ENCODE results near the gene EMB. TPM values are rescaled to one million over a fixed set of nuclear protein-coding genes. Genes with fewer than 3 reads are reported as not detected.

EMB gene
- total and polyA plus RNA-seq, 2 of the 4 experiments (the other 2 are of a cell fraction): 1.2 to 1.4 TPM

DNA sequence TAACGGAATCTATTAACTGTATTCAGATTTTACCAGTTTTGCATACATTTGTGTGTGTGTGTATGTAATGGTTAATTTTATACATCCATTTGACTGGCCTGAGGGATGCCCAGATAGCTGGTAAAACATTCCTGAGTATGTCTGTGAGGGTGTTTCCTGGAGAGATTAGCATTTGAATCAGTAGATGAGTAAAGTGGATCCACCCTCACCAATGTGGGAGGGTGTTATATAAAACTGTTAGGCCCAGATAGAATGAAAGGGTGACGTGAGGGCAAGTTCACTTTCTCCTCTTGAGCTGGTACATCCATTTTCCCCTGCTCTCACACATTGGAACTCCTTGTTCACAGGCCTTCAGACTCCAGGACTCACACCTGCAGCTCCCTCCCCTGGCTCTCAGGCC, 88.7 kb downstream of the EMB start:
- CTCF ChIA-PET: no interaction called here

More for the DNA sequence above, 88.7 kb downstream of the EMB start:
- H3K4me3 ChIP-seq (ENCODE audit: insufficient read depth, low read depth, low read length): no peak overlapping the region
- no peak overlapping the region for H2AK5ac ChIP-seq (ENCODE audit: low read depth, low read length)
- H3K9ac ChIP-seq (ENCODE audit: low read depth, low read length): no peak overlapping the region
- POLR2A ChIA-PET (ENCODE audit: unreplicated experiment): no interaction called here
- H3K14ac ChIP-seq (replicated peaks; ENCODE audit: low read depth, low read length): no peak overlapping the region
- no TSS peak for BruUV-seq (replicated peaks)
- no peak overlapping the region for H3K23ac ChIP-seq (ENCODE audit: low read depth, low read length)
- no peak overlapping the region for H2BK5ac ChIP-seq (ENCODE audit: low read depth, low read length, poor library complexity, severe bottlenecking)
- H2AFZ ChIP-seq (replicated peaks; ENCODE audit: low read length, poor library complexity): no peak overlapping the region
- H4K8ac ChIP-seq (ENCODE audit: low read depth in 2 of 2, low read length in 2 of 2): no peak overlapping the region
- no peak overlapping the region for H2BK20ac ChIP-seq (ENCODE audit: low read depth, low read length)
- intact Hi-C loops (cut with micrococcal nuclease): no loop called here
- H3K4ac ChIP-seq (ENCODE audit: low read depth, low read length): no peak overlapping the region
- H3K27me3 ChIP-seq (ENCODE audit: control insufficient read depth, insufficient read depth, low read length): no peaks in the 10 kb centered on the region
- H3K9me3 ChIP-seq (ENCODE audit: control insufficient read depth, insufficient read depth, low read length): peaks cover 4% of the 10 kb centered on the region; the same call in 1 of the 2 replicates
- no peak overlapping the region for H2AK9ac ChIP-seq (replicated peaks; ENCODE audit: low read depth, low read length, poor library complexity)
- H4K20me1 ChIP-seq (ENCODE audit: insufficient read depth, low read length): no peaks in the 10 kb centered on the region
- no peaks in the 10 kb centered on the region for H3K36me3 ChIP-seq (ENCODE audit: control insufficient read depth, insufficient read depth, low read length)
- no CpG with 5 or more reads among the region's 2 CpGs for WGBS, 2 experiments (ENCODE audit: extremely low coverage in 2 of 2, insufficient read length in 1 of 2)
- no peak for ATAC-seq (ENCODE audit: low read depth)
- H3K9me1 ChIP-seq (ENCODE audit: insufficient read depth, low read length): no peaks in the 10 kb centered on the region
- H2BK120ac ChIP-seq (ENCODE audit: low read depth, low read length): no peak overlapping the region
- H3K56ac ChIP-seq (ENCODE audit: extremely low read depth, insufficient read depth, low read length): no peak overlapping the region
- no peak overlapping the region for H3K4me2 ChIP-seq (ENCODE audit: low read depth, low read length)
- no peak overlapping the region for H3K27ac ChIP-seq (ENCODE audit: insufficient read depth, low read length)
- in situ Hi-C loops (cut with MboI; ENCODE audit: low sequenced_read_pairs): no loop called here
- H3K79me1 ChIP-seq (ENCODE audit: low read depth in 1 of 2, low read length in 2 of 2): no peaks in the 10 kb centered on the region
- dilution Hi-C loops (cut with HindIII; ENCODE audit: low sequenced_read_pairs, unreplicated experiment): no loop called here
- H4K91ac ChIP-seq (ENCODE audit: insufficient read depth, low read depth, low read length): no peak overlapping the region
- H4K5ac ChIP-seq (ENCODE audit: low read depth, low read length): no peak overlapping the region
- H2BK15ac ChIP-seq (ENCODE audit: low read depth, low read length): no peak overlapping the region
- H3K18ac ChIP-seq (ENCODE audit: low read depth, low read length): no peak overlapping the region
- TF ChIP-seq USF2 (IDR thresholded peaks at IDR 0.05; ENCODE audit: low read depth, low read length) (no peak), RCOR1 (IDR thresholded peaks at IDR 0.05; ENCODE audit: insufficient replicate concordance, low read length) (no peak), MXI1 (IDR thresholded peaks at IDR 0.05; ENCODE audit: borderline replicate concordance, low read depth, low read length) (no peak), SMC3 (IDR thresholded peaks at IDR 0.05; ENCODE audit: low read depth, low read length) (no peak), BHLHE40 (IDR thresholded peaks at IDR 0.05; ENCODE audit: low read depth, low read length) (no peak), ELK1 (IDR thresholded peaks at IDR 0.05; ENCODE audit: borderline replicate concordance, low read depth, low read length) (no peak), FOS (IDR thresholded peaks at IDR 0.05; ENCODE audit: low read depth, low read length) (no peak), NFE2L2 (IDR thresholded peaks at IDR 0.05; ENCODE audit: low read depth, low read length) (no peak), POLR2A (IDR thresholded peaks at IDR 0.05; ENCODE audit: low read depth, low read length) (no peak), CTCF (conservative IDR thresholded peaks at IDR 0.05; ENCODE audit: low read depth, low read length) (no peak), RFX5 (IDR thresholded peaks at IDR 0.05; ENCODE audit: low read depth, low read length) (no peak)
- DNase-seq: no peak
- H3K4me1 ChIP-seq (ENCODE audit: control insufficient read depth, insufficient read depth, low read length): no peaks in the 10 kb centered on the region

Measured in IMR-90 (cell line).